IMR-90 (cell line): ENCODE results near the gene KCNN3. TPM values are rescaled to one million over a fixed set of nuclear protein-coding genes. Genes with fewer than 3 reads are reported as not detected.

Source experiments
- ATAC-seq: fragments of 200-7000 bp; cut with Tn5 transposase; 2 replicates; pipeline ENCODE4 v1.9.1; 2020; ENCODE audit warnings: low read depth, mild to moderate bottlenecking, moderate library complexity
- BruUV-seq: library from RNA; stranded (reverse); fragments of 400-500 nt; replicated peaks from 2 replicates; lab custom pipeline; 2021; lab: Mats Ljungman, UMichigan
- CTCF ChIA-PET: fragments of 300-600 bp; formaldehyde crosslinking; extraction: SDS; loops from one replicate; lab custom pipeline; 2021; ENCODE audit warnings: antibody characterized with exemption; lab: Yijun Ruan, JAX
- POLR2A ChIA-PET: fragments of 300-600 bp; sonication (Branson Sonifier 250); formaldehyde crosslinking; loops from one replicate; lab custom pipeline; 2022; ENCODE audit warnings: antibody characterized with exemption; ENCODE audit not compliant: unreplicated experiment; lab: Charles Lee
- DNase-seq: peaks from one replicate; pipeline ENCODE4 v3.0.0; 2013
- H2AFZ ChIP-seq: replicated peaks from 2 replicates; pipeline ENCODE3; 2013; ENCODE audit warnings: low read length, mild to moderate bottlenecking; ENCODE audit not compliant: poor library complexity
- H2AK5ac ChIP-seq: 2 replicates; pipeline ENCODE4 v1.6.1; 2013; ENCODE audit warnings: low read depth, low read length, inconsistent platforms
- H2AK9ac ChIP-seq: replicated peaks from 2 replicates; pipeline ENCODE3; 2013; ENCODE audit warnings: mild to moderate bottlenecking, low read depth, low read length, moderate library complexity; ENCODE audit not compliant: poor library complexity
- H2BK120ac ChIP-seq: 2 replicates; pipeline ENCODE4 v1.6.1; 2013; ENCODE audit warnings: low read depth, low read length, inconsistent platforms
- H2BK15ac ChIP-seq: 3 replicates; pipeline ENCODE4 v1.6.1; 2013; ENCODE audit warnings: low read depth, low read length, inconsistent platforms
- H2BK20ac ChIP-seq: 2 replicates; pipeline ENCODE4 v1.6.1; 2013; ENCODE audit warnings: low read depth, mild to moderate bottlenecking, inconsistent platforms, low read length, moderate library complexity
- H2BK5ac ChIP-seq: 2 replicates; pipeline ENCODE4 v1.6.1; 2013; ENCODE audit warnings: mild to moderate bottlenecking, low read depth, low read length, inconsistent platforms; ENCODE audit not compliant: poor library complexity, severe bottlenecking
- H3K14ac ChIP-seq: replicated peaks from 2 replicates; pipeline ENCODE4 v1.6.1; 2013; ENCODE audit warnings: low read depth, low read length, inconsistent platforms
- H3K18ac ChIP-seq: 2 replicates; pipeline ENCODE4 v1.6.1; 2013; ENCODE audit warnings: low read depth, low read length, control low read depth
- H3K23ac ChIP-seq: 2 replicates; pipeline ENCODE4 v1.6.1; 2013; ENCODE audit warnings: low read depth, low read length, inconsistent platforms
- H3K27ac ChIP-seq: 2 replicates; pipeline ENCODE4 v1.5.1; 2013; ENCODE audit warnings: mild to moderate bottlenecking, control low read depth, low read length; ENCODE audit not compliant: insufficient read depth
- H3K27me3 ChIP-seq: 2 replicates; pipeline ENCODE4 v1.6.1; 2013; ENCODE audit warnings: low read length; ENCODE audit not compliant: control insufficient read depth, insufficient read depth
- H3K36me3 ChIP-seq: 2 replicates; pipeline ENCODE4 v1.6.1; 2013; ENCODE audit warnings: low read length, mixed read lengths; ENCODE audit not compliant: control insufficient read depth, insufficient read depth
- H3K4ac ChIP-seq: 2 replicates; pipeline ENCODE4 v1.6.1; 2013; ENCODE audit warnings: low read depth, low read length, inconsistent platforms
- H3K4me1 ChIP-seq: 2 replicates; pipeline ENCODE4 v1.6.1; 2013; ENCODE audit warnings: low read length, mixed read lengths; ENCODE audit not compliant: control insufficient read depth, insufficient read depth
- H3K4me2 ChIP-seq: 2 replicates; pipeline ENCODE4 v1.6.1; 2013; ENCODE audit warnings: low read depth, mild to moderate bottlenecking, control low read depth, low read length, moderate library complexity
- H3K4me3 ChIP-seq: 2 replicates; pipeline ENCODE4 v1.5.1; 2013; ENCODE audit warnings: low read depth, mild to moderate bottlenecking, control low read depth, low read length, moderate library complexity; ENCODE audit not compliant: insufficient read depth
- H3K56ac ChIP-seq: 2 replicates; pipeline ENCODE4 v1.6.1; 2013; ENCODE audit warnings: low read length, inconsistent platforms; ENCODE audit not compliant: insufficient read depth; ENCODE audit errors: extremely low read depth
- H3K79me1 ChIP-seq, 2 experiments: 2 replicates each; pipeline ENCODE4 v1.6.1; 2013; ENCODE audit warnings: low read length in 2 of 2, inconsistent platforms in 1 of 2, low read depth in 1 of 2
- H3K9ac ChIP-seq: 2 replicates; pipeline ENCODE4 v1.6.1; 2013; ENCODE audit warnings: low read depth, low read length, control low read depth
- H3K9me1 ChIP-seq: 2 replicates; pipeline ENCODE4 v1.6.1; 2013; ENCODE audit warnings: low read length, inconsistent platforms; ENCODE audit not compliant: insufficient read depth
- H3K9me3 ChIP-seq: 2 replicates; pipeline ENCODE4 v1.6.1; 2013; ENCODE audit warnings: low read length; ENCODE audit not compliant: control insufficient read depth, insufficient read depth
- H4K20me1 ChIP-seq: 2 replicates; pipeline ENCODE4 v1.6.1; 2013; ENCODE audit warnings: low read length, inconsistent platforms; ENCODE audit not compliant: insufficient read depth
- H4K5ac ChIP-seq: 2 replicates; pipeline ENCODE4 v1.6.1; 2013; ENCODE audit warnings: mild to moderate bottlenecking, low read depth, low read length, control low read depth
- H4K8ac ChIP-seq, 2 experiments: 2 replicates each; pipeline ENCODE4 v1.6.1; 2013; ENCODE audit warnings: low read depth in 2 of 2, low read length in 2 of 2, control low read depth in 1 of 2, inconsistent platforms in 1 of 2
- H4K91ac ChIP-seq: 2 replicates; pipeline ENCODE4 v1.6.1; 2013; ENCODE audit warnings: low read depth, low read length, inconsistent platforms; ENCODE audit not compliant: insufficient read depth
- NFE2L2 ChIP-seq: fragments of 150-350 bp; IDR thresholded peaks from 2 replicates; pipeline ENCODE4 v1.6.1; 2016; ENCODE audit warnings: low read depth, mild to moderate bottlenecking, low read length
- WGBS, 2 experiments: methylation state at CpG; one replicate each; pipeline versions ENCODE4 v1.1.5 to v1.1.7; 2013; ENCODE audit warnings: missing lambda C conversion rate in 2 of 2; ENCODE audit not compliant: insufficient read length in 1 of 2; ENCODE audit errors: extremely low coverage in 2 of 2; 5-methylcytosine and 5-hydroxymethylcytosine counted together
- dilution Hi-C: fragments of 300-500 bp; cut with HindIII; formaldehyde crosslinking; loops from one replicate; pipeline ENCODE4 v1.14.3; 2018; ENCODE audit warnings: low sequenced_read_pairs; ENCODE audit not compliant: unreplicated experiment
- in situ Hi-C: fragments of 300-500 bp; cut with MboI; formaldehyde crosslinking; loops from 3 replicates; pipeline ENCODE4 v1.14.3; 2019; ENCODE audit warnings: low sequenced_read_pairs, inconsistent platforms, mixed read lengths
- intact Hi-C: fragments of 100-400 bp; cut with micrococcal nuclease; formaldehyde crosslinking; loops from 2 replicates; pipeline ENCODE4 v1.10.0; 2022
- polyA plus RNA-seq, 3 experiments: library from polyadenylated mRNA; depleted of rRNA; stranded (reverse); fragments of >200 nt; gene quantifications; 2 replicates each; pipeline ENCODE4 v1.2.3, GENCODE V29; 2012; ENCODE audit warnings: low replicate concordance in 1 of 3
- total RNA-seq: library from RNA; depleted of rRNA; stranded (reverse); fragments of >200 nt; gene quantifications from 2 replicates; pipeline ENCODE4 v1.2.3, GENCODE V29; 2012

KCNN3 gene
- total and polyA plus RNA-seq, 2 of the 4 experiments (the other 2 are of a cell fraction) = 0.02 TPM; not detected in 1

- Histone ChIP-seq H2BK20ac (no peak overlapping the region), H2AK9ac (no peak overlapping the region), H3K79me1 (no peaks in the 10 kb centered on the region), H2AFZ (no peak overlapping the region), H3K14ac (no peak overlapping the region), H3K36me3 (no peaks in the 10 kb centered on the region), H2BK5ac (no peak overlapping the region), H3K4me3 (no peak overlapping the region), H3K56ac (no peak overlapping the region), H3K9ac (no peak overlapping the region), H4K8ac (no peak overlapping the region), H3K27me3 (peaks cover 65% of the 10 kb centered on the region), H3K18ac (no peak overlapping the region), H3K23ac (no peak overlapping the region), H4K5ac (no peak overlapping the region), H4K91ac (no peak overlapping the region), H4K20me1 (no peaks in the 10 kb centered on the region), H3K4ac (no peak overlapping the region), H3K27ac (no peak overlapping the region), H3K9me3 (peaks cover 2% of the 10 kb centered on the region; the same call in 1 of the 2 replicates), H2AK5ac (no peak overlapping the region), H3K4me1 (no peaks in the 10 kb centered on the region), H3K4me2 (no peak overlapping the region), H3K9me1 (no peaks in the 10 kb centered on the region), H2BK120ac (no peak overlapping the region), H2BK15ac (no peak overlapping the region)
- intact Hi-C loops (no loop called here), dilution Hi-C loops (no loop called here), in situ Hi-C loops (no loop called here)
- TF ChIP-seq NFE2L2 = no peak
- DNase-seq = no peak
- WGBS, 2 experiments = no CpG with 5 or more reads among the region's 3 CpGs
- CTCF ChIA-PET = no interaction called here
- POLR2A ChIA-PET = no interaction called here
- BruUV-seq = no TSS peak
- ATAC-seq = no peak
Observed at GRCh38 chr1:154794608-154795007, 75.5 kb downstream of the KCNN3 start.
